Measurements from ENCODE around the gene COPS9. TPM values are rescaled to one million over a fixed set of nuclear protein-coding genes. Genes with fewer than 3 reads are reported as not detected.

The COPS9 gene
- total RNA-seq, 1 donor from 2014 or later: 143 TPM

DNA sequence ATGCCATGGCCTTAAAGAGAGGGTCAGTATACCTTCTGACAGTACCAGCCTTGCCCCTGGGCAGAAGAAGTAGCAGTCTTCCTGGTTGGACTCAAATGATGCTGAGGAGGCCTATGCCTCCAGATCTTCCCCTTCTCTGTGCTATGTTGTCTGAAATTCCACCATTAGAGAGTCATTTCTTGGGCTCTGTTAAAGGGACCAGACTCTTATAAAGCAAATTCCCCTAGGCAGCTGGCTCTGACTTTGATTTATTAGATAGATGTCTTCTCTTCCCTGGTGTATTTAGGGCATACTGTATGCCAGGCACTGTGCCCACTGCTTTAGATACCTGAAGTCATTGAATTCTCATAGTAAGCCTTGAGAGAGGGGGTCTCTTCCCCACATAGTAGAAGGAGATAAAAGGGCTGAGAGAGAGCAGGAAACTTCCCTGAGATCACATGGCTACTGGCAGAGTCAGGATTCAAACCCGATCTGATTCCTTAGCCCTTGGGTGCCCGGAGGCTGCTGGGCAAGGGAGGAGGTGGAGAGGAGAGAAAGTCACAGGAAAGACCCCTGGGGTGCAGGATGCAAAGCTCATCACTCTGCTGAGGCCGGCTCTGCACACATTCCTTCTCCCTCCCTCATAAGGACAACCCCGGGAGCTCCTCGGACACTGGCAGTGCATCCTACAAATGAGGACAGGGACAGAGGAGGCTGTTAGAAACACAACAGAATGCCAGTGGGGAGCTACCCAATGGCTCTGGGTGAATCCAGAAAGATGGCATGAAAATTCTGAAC, 23.0 kb downstream of the COPS9 start:
- Mint-ChIP-seq H3K4me1 (no peaks in the 10 kb centered on the region), H3K27ac (ENCODE audit: unreplicated experiment) (no peak overlapping the region), H3K9me3 (peaks cover 3% of the 10 kb centered on the region), H3K27me3 (ENCODE audit: low read depth) (peaks cover 50% of the 10 kb centered on the region), H3K36me3 (ENCODE audit: low read depth) (no peaks in the 10 kb centered on the region), H3K4me3 (no peak overlapping the region)
- DNase-seq (ENCODE audit: low read depth, low spot score): no peak
- TF ChIP-seq, protein P1, sequence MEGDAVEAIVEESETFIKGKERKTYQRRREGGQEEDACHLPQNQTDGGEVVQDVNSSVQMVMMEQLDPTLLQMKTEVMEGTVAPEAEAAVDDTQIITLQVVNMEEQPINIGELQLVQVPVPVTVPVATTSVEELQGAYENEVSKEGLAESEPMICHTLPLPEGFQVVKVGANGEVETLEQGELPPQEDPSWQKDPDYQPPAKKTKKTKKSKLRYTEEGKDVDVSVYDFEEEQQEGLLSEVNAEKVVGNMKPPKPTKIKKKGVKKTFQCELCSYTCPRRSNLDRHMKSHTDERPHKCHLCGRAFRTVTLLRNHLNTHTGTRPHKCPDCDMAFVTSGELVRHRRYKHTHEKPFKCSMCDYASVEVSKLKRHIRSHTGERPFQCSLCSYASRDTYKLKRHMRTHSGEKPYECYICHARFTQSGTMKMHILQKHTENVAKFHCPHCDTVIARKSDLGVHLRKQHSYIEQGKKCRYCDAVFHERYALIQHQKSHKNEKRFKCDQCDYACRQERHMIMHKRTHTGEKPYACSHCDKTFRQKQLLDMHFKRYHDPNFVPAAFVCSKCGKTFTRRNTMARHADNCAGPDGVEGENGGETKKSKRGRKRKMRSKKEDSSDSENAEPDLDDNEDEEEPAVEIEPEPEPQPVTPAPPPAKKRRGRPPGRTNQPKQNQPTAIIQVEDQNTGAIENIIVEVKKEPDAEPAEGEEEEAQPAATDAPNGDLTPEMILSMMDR (conservative IDR thresholded peaks at IDR 0.05): no peak

DNA sequence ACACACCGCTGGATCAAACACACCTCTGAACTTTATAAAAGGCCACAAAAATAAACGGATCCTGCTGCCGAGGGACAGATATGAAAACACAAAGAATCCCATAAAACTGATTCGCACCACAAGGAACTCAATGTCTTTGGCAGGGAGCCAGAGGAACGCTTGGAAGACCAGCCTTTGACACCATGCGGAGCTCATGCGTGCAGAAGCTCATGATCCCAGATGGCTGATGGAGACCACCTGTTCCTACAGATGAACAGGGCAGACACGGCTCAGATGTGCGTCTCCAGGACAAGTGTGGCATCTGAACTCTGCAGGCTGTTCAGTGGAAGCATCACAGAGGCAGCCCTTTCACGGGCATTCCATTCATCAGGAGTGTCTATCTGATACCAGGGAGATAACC, 24.9 kb downstream of the COPS9 start:
- H3K36me3 Mint-ChIP-seq (ENCODE audit: low read depth): no peaks in the 10 kb centered on the region
- no peak overlapping the region for H3K27ac Mint-ChIP-seq (ENCODE audit: unreplicated experiment)
- H3K9me3 Mint-ChIP-seq: peaks cover 3% of the 10 kb centered on the region
- TF ChIP-seq, protein P1 (conservative IDR thresholded peaks at IDR 0.05): no peak
- no peaks in the 10 kb centered on the region for H3K4me1 Mint-ChIP-seq
- peaks cover 51% of the 10 kb centered on the region for H3K27me3 Mint-ChIP-seq (ENCODE audit: low read depth)
- no peak for DNase-seq (ENCODE audit: low read depth, low spot score)
- no peak overlapping the region for H3K4me3 Mint-ChIP-seq

DNA sequence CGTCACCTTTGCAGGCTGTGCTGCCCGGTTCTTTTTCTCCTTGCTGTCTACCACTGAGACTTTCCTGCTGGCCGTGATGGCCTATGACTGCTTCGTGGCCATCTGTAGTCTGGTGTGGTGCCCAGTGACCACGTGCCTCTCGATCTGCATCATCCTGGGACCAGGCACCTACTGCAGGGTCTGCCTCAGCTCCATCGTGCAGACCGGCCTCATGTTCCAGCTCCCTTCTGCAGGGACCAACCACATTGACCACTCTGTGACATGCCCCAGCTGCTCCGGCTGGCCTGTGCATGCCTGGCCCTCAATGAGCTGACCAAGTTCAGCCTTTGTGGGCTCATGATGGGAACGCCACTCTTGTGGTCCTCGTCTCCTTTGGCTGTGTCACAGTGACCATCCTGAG, 26.7 kb downstream of the COPS9 start:
- H3K27me3 Mint-ChIP-seq (ENCODE audit: low read depth): peaks cover 41% of the 10 kb centered on the region
- no peak for DNase-seq (ENCODE audit: low read depth, low spot score)
- TF ChIP-seq, protein P1 (conservative IDR thresholded peaks at IDR 0.05): no peak
- no peaks in the 10 kb centered on the region for H3K4me1 Mint-ChIP-seq
- no peak overlapping the region for H3K27ac Mint-ChIP-seq (ENCODE audit: unreplicated experiment)
- H3K4me3 Mint-ChIP-seq: no peak overlapping the region
- H3K36me3 Mint-ChIP-seq (ENCODE audit: low read depth): no peaks in the 10 kb centered on the region
- no peaks in the 10 kb centered on the region for H3K9me3 Mint-ChIP-seq

DNA sequence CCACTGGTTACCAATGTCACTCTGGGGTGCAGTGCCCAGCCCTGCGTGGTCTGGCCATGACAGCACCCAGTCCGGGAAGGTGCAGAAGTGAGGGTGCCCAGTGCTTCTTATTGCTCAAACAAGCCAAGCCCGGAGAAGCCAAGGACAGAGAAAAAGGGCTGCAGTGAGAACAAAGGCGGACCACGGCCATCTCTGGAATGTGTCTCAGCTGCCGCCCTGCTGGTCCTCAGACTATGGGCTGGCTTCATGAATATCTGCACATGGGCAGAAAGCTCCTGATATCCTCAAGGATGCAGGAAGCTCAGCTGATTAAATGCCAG, 28.7 kb downstream of the COPS9 start:
- Mint-ChIP-seq H3K36me3 (ENCODE audit: low read depth) (no peaks in the 10 kb centered on the region), H3K4me3 (no peak overlapping the region), H3K27me3 (ENCODE audit: low read depth) (peaks cover 40% of the 10 kb centered on the region), H3K27ac (ENCODE audit: unreplicated experiment) (peak overlapping the region; percentile 19), H3K9me3 (no peaks in the 10 kb centered on the region), H3K4me1 (no peaks in the 10 kb centered on the region)
- TF ChIP-seq, protein P1 (conservative IDR thresholded peaks at IDR 0.05): no peak
- DNase-seq (ENCODE audit: low read depth, low spot score): no peak

DNA sequence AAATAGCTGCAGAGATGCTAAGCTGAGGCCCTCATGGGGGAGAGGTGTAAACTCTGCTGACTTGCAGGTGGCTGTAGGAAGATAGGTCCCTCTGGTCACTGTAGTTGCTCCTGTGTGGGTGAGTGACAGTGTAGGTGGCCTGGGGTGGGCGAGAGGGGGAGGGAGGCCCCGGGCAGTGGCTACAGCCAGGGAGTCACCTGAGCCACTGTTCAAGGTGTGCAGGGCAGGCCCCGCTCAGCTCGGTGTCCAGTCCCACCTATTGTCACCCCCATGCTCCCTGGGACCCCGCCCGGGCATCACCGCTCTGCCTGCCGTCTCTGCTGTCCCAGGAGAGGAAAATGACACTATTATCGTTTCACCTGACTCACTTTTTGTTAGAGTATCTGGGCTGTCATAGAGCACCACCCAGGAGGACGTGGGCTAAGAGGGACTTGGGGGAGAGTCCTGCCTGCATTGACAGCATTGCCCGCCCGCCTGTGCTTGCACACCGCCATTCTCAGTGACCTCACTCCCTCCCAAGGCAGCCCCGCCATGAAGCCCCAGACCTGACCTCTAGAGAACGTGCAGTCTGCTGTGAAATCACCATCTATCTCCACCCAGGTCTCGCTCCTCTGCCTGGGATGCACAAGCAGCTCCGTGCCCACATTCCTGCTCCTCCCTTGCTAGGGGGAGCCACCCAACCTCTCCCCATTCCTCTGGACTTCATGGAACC, 29.2 kb downstream of the COPS9 start:
- no peak for DNase-seq (ENCODE audit: low read depth, low spot score)
- Mint-ChIP-seq H3K27ac (ENCODE audit: unreplicated experiment) (peak overlapping the region; percentile 19), H3K4me1 (no peaks in the 10 kb centered on the region), H3K27me3 (ENCODE audit: low read depth) (peaks cover 37% of the 10 kb centered on the region), H3K4me3 (no peak overlapping the region), H3K36me3 (ENCODE audit: low read depth) (no peaks in the 10 kb centered on the region), H3K9me3 (peaks cover under 1% of the 10 kb centered on the region)
- TF ChIP-seq, protein P1 (conservative IDR thresholded peaks at IDR 0.05): no peak

All from neural crest cell (in vitro differentiated cells).